SHP77 treated with DMSO at 0.1 percent for 48 hours (cell line): ENCODE results near the gene SMYD3.

Source experiments
- DNase-seq: peaks from one replicate; lab custom pipeline; 2025; lab: John Stamatoyannopoulos, UW

The SMYD3 gene

DNA sequence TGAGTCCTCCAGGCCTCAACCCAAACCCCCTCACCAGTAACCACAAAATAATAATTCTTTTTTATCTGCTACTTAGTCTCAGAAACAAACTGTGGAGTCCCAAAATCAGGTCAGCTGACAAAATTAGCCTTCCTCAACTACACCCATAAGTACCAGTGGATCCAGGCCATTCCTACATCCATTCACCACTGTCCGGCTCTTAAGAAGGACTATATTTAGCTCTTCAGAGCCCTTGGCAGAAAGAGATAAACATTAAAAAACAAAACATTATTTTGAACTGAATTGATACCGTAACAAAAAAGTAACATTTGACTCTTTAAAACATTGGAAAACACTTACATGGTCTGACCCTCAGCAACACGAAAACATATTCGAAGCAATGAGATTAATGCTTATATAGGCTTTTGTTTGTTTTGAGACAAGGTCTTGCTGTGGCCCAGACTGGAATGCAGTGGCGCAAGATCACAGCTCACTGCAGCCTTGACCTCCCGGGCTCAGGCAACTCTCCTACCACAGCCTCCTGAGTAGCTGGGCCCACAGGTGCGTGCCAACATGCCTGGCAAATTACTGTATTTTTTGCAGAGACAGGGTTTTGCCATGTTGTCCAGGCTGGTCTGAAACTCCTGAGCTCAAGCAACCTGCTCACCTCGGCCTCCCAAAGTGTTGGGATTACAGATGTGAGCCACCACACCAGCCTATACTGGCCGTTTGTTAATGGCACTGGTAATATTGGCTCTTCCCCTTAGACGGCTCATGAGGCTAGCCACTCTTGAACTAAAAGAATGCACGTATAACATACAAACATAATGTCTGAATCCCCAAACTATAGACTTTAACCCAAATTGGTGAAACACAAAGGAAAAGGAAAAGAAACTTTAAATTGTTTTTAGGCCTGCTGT, 330.7 kb downstream of the SMYD3 start:
- no peak for DNase-seq

DNA sequence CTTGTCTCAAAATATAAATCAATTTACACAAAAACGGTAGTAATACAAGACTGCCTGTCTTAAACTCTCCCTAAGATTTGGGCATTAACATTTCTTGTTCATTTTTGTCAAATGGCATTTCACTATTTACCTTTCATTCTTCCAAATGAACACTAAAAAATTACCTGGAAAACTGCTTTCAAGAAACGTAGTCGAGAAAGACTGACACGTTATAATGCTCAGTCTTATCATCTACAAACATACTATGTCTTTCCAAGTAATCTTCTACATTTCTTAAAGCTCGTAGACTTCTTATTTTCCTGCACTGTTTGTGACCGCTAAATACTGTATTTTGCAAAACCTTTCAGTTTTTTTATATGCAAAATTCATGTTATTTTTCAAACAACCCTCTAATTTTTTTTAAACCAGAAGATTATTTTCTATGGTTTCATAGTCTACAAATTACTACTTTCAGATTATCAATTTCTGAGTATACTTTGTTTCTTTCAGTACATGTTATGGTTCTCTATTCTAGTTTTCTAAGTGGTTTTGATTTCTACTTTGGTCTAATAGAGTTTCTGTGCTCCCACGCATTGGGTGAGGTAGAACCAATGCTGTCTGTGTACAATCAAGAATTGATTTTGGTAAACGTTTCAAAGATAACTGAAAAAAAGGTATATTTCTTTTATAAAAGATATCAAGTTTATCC, 336.4 kb downstream of the SMYD3 start:
- DNase-seq: no peak

DNA sequence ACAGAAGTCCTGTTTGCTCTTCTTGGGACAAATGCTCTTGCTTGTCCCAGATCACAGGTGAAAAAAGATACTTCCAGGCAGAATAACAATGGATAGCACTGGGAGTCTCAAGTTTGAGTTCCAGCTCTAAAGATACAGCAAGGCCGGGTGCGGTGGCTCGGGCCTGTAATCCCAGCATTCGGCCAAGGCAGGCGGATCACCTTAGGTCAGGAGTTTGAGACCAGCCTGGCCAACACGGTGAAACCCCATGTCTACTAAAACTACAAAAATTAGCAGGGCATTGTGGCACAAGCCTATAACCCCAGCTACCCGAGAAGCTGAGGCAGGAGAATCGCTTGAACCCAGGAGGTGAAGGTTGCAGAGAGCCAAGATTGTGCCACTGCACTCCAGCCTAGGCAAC, 337.6 kb downstream of the SMYD3 start:
- no peak for DNase-seq

DNA sequence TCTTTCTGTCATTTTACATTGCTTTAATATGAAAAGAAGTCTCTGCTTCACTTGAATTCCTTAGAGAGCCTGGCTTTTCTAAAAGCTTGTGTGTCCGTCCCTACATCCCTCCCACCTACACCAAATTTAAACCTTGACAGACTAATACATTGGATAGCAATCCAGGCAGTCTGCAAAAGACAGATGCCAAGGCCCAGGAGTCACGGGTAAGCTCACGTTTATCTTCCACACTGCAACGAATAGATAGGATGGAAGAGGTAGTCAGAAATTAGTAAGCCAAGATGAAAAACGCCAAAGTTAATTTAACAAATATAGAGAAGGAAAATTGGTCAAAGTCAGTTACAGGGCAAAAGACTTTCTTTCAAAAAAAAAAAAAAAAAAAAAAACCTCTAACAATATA, 338.1 kb downstream of the SMYD3 start:
- no peak for DNase-seq

DNA sequence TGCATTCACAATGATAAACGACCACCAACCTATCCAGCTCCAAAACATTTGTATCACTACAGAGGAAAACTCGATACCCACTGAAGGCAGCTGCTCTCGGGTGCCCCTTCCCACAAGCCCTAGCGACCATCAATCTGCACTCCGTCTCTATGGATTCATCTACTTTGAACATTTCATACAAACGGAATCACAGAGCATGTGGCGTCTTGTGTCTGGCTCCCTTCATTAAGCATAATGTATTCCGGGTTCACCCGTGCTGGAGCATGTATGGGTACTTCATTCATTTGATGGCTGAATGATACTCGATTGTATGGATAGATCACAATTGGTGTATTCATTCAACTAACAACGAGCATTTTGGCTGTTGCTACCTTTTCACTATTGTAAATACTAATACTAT, 340.2 kb downstream of the SMYD3 start:
- peak; percentile 83 for DNase-seq

DNA sequence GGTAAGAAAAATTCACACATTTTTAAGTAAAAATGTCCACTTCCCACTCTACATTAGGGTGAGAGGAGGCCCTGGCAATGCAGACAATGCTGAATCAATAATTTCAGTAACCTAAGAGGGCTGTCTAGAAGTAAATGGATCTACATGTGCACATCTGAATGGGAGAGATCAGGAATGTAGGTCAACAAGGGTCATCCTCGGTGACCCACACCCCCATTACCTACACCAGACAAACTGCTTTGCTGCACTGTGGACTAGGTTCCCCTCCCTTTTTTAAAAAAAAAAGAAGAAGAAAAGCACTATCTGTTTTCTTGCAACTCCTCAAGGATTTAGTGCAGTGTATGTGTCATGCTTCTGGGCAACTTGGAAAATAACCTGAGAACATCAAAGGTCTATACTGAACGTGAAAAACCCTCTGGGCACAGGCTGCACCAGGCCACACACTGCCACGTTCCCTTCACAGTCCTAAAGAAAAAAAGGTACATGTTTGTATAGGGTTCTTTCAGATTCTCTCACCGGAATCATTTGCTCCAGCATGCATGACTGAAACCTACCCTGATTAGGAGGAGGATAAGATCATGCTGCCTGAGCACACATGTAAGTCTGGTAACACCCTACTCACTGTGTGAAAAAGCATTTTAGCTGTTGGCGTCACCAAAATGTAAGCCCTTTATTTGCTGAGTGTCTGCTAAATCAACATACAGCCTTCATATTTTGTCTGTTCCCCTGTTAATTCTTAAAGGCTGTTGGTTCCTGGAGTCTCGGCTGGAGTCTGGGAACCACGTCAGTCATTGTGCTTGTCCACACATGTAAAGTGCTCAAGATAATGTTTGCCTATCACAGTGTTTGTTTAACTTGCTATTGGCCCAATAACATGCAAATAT, 341.0 kb downstream of the SMYD3 start:
- peak; percentile 90 for DNase-seq

DNA sequence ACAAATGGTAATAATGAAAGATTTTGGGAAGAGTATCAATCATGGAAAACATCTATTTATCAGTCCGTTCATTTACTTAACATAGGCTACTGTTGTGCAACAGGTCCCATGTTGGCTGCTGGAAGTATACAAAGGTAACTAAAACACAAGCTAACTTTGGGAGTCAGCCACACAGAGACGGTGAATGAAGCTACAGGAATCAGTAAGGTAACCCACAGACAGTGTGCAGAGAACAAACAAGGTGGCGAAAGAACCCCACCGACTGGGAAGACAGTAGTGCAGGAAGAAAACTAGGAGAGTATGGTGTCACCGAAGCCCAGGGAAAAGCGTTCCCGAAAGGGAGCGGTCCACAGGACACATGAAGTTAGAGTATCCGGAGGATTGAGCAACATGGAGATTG, 342.3 kb downstream of the SMYD3 start:
- DNase-seq: no peak

DNA sequence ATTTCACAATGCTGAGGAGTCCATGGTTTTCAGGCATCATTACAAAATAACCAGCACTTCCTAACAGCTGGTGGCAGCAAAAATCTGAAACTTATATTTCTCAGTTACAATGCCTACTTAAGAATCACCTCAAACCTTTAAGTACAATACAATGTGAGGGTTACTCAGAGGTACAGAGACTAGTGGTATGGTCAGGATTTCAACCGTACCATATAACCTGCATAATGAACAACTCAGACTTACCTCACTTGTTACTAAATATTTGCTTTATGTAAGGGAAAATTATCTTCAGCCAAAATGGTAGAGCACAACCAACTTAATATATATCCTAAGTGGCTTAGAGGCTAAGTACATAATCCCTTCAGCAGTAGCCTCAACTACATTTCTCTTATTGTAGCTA, 344.5 kb downstream of the SMYD3 start:
- DNase-seq: no peak

DNA sequence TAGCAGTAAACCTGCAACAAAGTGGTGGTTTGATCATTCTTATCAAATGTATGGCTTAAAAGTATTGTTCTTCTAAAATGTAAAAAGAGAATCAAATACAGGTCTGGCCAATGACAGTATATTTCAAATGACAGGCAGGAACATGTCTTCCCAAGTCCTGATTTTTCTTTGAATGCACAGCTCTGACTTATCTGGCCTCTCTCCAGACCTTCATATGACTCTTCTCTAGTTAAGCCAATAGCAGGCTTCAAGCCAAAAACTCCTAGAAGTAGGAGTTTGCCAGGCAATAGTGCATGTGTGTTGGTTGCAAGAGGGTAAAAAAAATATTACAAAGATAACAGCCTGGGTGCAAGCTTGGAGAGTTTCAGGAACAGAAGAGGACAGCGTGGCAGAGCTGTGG, 345.5 kb downstream of the SMYD3 start:
- DNase-seq: no peak

DNA sequence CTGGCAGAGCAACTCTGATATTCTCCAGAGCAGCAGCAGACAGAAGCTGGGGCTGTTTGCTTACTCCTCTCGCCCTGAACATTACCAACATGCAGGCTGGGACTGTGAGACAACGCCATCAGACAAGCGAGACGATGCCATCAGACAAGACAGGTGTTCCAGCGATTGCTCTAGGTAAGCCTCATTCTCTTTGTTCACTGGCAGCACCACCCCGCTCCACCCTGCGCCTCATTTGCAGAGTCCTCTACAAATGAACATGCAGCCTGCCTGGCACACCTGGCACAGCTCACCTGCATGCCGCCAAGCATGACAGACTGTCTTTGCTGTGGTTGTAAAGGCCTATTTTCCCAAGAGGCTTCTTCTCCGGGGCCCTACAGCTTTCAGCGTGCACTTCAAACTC, 346.2 kb downstream of the SMYD3 start:
- DNase-seq: no peak

DNA sequence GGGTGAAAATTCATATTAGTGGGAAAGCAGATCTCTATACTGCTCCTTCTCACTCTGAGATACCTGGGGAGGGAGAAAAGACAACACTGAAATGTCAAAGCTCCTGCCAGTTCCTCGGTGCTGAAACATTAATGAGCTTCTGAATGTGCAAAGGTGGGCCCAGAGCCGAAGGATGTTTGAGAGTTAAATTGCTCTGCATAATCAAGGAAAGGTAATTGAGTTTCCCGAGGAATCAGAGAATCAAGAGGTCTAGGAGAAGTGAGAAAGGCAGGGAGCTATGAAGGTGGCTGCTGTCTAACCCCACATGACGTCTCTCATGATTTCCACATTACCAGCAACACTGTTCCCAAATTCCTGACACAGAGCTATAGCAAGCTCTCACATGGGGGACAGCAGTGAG, 346.7 kb downstream of the SMYD3 start:
- no peak for DNase-seq

DNA sequence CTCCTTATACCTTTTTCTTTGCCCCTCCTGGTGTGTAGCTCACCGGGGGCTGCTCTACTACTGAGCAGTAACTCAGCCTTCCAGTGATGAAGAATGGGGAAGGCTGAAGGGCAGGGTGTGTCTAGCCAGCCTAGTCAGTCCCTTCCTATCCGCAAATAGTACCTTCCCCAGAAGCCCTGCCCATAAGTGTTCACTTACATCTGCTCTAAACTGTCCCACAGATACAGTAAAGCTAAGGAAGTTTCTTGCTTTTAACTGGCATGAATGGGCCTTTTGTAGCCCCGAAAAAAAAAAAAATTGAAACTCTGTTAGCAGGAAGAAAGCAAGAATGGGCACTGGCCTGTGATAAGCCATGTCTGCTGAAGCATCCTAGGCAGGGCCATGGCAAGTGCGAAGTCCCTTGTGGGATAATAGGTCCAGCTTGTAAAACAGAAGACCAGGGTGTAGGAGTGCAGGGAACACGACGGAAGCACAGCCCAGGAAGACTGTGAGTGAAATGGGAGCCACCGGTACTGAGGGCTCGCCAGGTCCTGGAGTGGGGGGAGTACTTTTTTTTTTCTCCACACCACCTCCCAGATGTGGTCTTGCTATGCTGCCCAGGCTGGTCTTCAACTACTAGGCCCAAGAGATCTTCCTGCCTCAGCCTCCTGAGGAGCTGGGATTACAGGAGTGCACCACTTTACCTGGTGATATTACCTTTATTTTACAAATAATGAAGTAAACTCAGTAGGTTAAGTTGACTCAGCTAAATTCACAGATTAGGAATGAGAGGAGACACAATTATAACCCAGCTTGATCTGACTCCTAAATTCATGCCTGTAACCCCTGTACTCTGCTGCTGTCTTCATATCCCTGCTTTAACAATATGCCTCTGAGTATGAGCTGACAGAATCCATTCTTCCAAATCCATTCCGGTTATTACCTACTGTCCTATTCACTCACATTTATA, 347.5 kb downstream of the SMYD3 start:
- no peak for DNase-seq

DNA sequence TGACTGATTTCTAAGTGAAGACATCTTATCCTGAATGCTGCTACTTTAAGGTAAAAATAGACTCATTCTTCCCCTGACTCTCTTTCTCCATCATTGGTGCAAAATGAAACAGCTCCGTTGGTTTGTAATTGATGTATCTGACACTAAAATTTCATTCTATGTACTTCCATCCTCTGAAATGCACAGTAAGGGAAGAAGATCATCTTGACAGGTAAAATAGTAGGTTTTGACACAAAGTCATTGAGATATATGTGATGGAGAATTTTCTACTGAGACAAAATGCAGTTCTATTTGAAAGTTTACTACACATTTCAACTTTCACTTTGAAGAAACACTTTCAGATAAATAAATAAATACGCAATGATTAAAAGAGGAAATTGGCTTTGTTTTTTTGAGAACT, 348.9 kb downstream of the SMYD3 start:
- no peak for DNase-seq

DNA sequence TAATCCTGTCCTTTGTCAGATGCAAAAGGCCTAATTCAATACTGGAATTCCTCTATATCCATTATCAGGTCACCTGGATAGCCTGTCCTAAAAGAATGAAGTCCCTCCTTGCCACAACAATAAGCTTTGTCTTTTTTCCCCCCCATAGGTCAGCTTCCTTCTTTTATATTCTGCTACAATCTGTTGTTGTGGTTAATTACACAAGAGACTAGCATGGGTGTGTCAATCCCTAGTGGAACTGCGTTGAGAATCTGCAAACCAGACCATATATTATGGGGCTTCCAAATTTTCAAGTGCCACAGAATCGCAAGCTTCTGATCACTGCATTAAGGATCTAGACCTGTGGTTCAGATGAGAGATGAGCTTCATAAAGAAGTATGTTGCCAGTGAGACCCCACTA, 349.6 kb downstream of the SMYD3 start:
- DNase-seq: no peak

DNA sequence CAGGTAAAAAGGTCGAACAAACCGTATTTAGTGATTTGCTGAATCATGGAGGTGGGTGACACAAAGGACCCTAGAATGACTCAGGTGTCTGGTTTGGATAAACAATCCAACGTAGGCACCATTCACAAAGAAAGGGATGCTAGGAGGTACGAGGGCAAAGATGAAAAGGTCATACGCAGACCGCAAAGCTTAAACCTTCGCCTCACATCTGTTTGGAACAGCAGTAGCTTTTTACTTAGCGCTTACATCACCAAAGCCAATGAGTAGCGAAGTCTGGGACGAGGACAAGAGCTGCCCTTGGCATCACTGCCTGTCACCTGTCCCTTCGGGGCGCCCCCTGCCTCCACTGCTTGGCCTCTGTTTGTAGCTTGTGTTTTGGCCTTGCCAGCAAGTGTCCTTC, 350.2 kb downstream of the SMYD3 start:
- DNase-seq: no peak

DNA sequence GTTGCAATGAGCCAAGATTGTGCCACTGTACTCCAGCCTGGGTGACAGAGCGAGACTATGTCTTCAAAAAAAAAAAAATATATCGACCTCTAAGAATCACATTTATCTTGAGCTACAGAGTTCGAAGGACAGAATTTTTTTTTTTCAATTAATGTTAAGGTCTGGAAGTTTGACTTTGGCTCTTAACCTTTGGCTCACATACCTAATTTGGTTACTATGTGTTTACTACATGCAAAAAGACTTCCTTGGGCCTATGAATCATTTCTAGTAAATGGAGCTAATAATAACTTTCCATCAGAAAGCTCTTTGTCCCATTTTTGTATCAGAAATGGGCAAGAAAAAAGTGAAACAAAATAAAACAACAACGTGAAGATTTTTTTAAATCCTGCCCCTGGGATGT, 351.2 kb downstream of the SMYD3 start:
- DNase-seq: no peak

DNA sequence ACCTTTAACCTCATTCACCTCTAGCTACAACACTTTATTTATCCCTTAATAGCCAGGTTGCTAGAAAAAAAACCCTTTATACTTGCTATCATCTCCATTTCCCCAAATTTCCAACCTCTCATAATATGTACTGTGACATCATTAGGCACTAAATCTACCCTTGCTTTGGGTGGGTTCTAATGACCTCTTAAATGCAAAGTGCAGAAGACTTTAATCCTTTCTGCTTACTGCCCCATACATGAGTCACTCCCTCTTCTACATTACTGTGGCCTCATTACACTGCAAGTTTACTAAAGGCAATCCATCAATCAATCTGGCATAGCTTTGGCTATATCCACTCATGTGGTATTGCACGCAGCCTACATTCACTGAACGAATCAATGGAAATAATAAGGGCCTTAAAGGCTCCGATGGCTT, 353.3 kb downstream of the SMYD3 start:
- DNase-seq: no peak

DNA sequence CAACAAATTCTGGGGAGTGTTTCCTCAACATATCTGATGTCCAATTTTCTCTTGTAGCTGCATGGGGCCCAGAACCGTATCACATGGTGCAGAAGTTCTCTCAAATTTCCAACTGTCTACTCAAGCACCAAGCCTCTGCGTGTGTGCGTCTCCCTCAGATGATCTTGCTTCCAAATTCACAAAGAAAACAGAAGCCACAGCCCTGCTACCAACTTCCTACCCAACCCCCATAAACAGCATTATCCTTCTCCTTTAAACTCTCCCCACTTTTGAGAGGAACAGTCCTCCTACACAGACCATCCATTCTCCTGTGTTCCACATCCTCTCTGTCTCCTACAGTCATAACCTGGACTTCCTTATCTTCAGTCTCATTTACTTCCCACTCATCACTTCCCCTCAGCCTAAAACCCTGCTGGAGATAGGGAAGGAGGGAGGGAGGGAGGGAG, 354.1 kb downstream of the SMYD3 start:
- DNase-seq: no peak

DNA sequence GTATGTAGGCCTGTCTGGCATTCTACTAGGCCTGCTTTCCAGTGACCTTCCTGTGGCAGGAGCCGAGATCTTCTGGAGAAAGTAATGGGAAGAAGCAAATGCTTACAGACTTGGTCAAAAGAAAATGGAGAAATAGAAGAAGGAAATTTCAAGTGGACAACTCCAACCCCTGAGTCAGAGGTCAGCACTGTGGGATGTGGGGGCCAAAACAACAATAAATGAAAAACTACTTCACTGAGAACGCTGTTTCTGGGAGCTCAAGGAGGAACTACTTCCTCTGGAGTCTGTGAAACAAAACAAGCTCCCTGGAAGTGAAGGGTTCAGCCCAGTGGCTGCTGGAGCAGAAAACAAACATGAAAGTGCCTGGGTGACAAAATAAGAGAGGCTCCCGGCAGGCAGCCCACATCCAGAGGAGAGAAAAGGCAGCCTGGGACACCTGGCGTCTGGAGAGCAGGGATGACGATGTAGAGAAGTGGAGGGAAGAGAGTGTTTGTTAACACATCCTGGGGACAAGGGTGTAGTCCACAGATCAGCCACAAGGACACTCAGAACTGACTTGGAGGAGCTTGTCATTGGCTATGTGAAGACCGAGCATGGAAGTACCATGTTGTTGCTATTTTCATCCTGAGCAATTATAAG, 355.2 kb downstream of the SMYD3 start:
- peak; percentile 79 for DNase-seq

DNA sequence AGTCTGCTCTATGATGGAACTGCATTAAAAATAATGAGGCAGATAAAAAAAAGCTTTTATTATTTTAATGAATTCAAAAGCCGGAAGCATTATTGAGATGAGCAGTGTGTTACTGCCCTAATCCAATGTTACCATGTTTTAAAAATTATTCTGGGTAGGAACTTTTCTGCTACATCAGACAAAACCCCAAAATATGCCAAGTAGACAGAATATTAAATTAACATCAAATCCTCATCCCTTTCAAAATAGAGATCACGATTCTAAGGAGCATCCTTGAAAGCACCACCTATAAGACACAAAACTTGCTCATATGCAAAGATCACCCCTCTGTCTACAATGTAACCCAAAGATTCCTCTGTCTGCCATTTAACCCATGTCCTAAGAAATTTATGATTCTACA, 357.5 kb downstream of the SMYD3 start:
- DNase-seq: no peak
